Aorta (tissue), 5 donors: Measurements from ENCODE around the gene TPI1. TPM values are rescaled to one million over a fixed set of nuclear protein-coding genes. Genes with fewer than 3 reads are reported as not detected.

ENCODE experiments used
- ATAC-seq: fragments of 200-7000 bp; cut with Tn5 transposase; one replicate; pipeline ENCODE4 v1.9.1; 2022; ENCODE audit warnings: moderate library complexity; ENCODE audit not compliant: low FRiP score
- DNase-seq, 2 donors: peaks; one replicate each; pipeline ENCODE4 v3.0.0-alpha.2; 2020
- H3K27ac ChIP-seq, 2 donors: one replicate each; pipeline ENCODE4 v1.5.1; 2013; ENCODE audit warnings: low read length in 2 of 2, mild to moderate bottlenecking in 2 of 2, moderate library complexity in 2 of 2, control low read depth in 1 of 2, inconsistent platforms in 1 of 2, low read depth in 1 of 2
- H3K27me3 ChIP-seq, 2 donors: one replicate each; pipeline ENCODE4 v1.6.1; 2013; ENCODE audit warnings: control low read depth in 1 of 2, low read length in 1 of 2, mild to moderate bottlenecking in 1 of 2, moderate library complexity in 1 of 2; ENCODE audit not compliant: insufficient read depth in 2 of 2, control insufficient read depth in 1 of 2
- H3K36me3 ChIP-seq, 2 donors: one replicate each; pipeline ENCODE4 v1.6.1; 2013; ENCODE audit warnings: control low read depth in 1 of 2, low read length in 1 of 2, mild to moderate bottlenecking in 1 of 2; ENCODE audit not compliant: insufficient read depth in 2 of 2, control insufficient read depth in 1 of 2
- H3K4me1 ChIP-seq, 2 donors: one replicate each; pipeline ENCODE4 v1.6.1; 2013; ENCODE audit warnings: low read length in 2 of 2, control low read depth in 1 of 2, mild to moderate bottlenecking in 1 of 2, moderate library complexity in 1 of 2; ENCODE audit not compliant: insufficient read depth in 2 of 2, control insufficient read depth in 1 of 2
- H3K4me3 ChIP-seq, 2 donors: one replicate each; pipeline ENCODE4 v1.5.1; 2013; ENCODE audit warnings: low read length in 2 of 2, control low read depth in 1 of 2, mild to moderate bottlenecking in 1 of 2
- H3K9me3 ChIP-seq: one replicate; pipeline ENCODE4 v1.6.1; 2013; ENCODE audit warnings: mild to moderate bottlenecking, low read length; ENCODE audit not compliant: control insufficient read depth
- WGBS, 2 donors: extraction: QIAGEN DNeasy Blood & Tissue Kit; methylation state at CpG; one replicate each; pipeline ENCODE4 v1.1.7; 2013; 5-methylcytosine and 5-hydroxymethylcytosine counted together
- intact Hi-C, 2 donors: fragments of 100-400 bp; cut with DNase I; formaldehyde crosslinking; loops; one replicate each; pipeline versions ENCODE4 v1.14.2 to v1.15.0; 2022
- polyA plus RNA-seq, 2 donors: library from polyadenylated mRNA; stranded (reverse); fragments of 200-250 nt; gene quantifications; one replicate each; pipeline ENCODE4 v1.2.3, GENCODE V29; 2013
- total RNA-seq, 2 donors: library from RNA; stranded (reverse); fragmentation: NEBNext Ultra II Directional; extraction: Animal tissue kit (Norgen Biotek cat#: 25700); gene quantifications; one replicate each; pipeline ENCODE4 v1.2.1, GENCODE V29; 2021
- donor health status: healthy with polysubstance abuse.
- donor health status: Bipolar disorder and iron deficiency.
- donor health status: DM: no; HTN: no; CAD: no.
- donor health status: DM: no; HTN: no; CAD: no.
- donor health status: DM: yes; HTN: yes; CAD: no.

Gene TPI1
- total and polyA plus RNA-seq, 4 donors, result 310 to 317 (median 315) TPM

DNA sequence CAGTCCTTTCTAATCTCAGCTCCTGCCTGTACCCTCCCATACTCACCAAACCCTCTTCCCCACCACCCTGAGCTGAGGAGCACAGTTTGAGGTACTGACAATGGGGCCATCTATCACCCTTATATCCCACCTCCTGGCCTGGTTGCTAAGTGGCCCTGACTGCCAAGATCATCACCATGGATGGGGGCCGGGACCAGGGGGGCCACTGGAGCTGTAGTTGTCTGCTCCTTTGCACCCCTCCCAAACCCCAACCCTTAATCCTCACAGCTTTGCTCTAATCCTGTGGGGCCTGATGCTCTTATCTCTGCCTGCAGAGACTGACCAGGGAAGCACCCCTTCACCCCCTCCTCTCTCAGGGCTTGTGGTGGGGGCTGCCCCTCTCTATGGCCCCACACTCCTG is 27.0 kb upstream of the TPI1 start:
- Histone ChIP-seq H3K9me3 (no peaks in the 10 kb centered on the region), H3K4me1 (no peaks in the 10 kb centered on the region), H3K36me3 (peaks cover 0 to 4% of the 10 kb centered on the region in 2 donors), H3K27me3 (no peaks in the 10 kb centered on the region), H3K27ac (no peak overlapping the region), H3K4me3 (no peak overlapping the region)
- DNase-seq (peak in 1 of 2 donors; percentile 33), ATAC-seq (no peak)
- intact Hi-C loops, result no loop called here
- 45 to 46% methylated on average over 1 of the region's 1 CpG for WGBS, 2 donors

DNA sequence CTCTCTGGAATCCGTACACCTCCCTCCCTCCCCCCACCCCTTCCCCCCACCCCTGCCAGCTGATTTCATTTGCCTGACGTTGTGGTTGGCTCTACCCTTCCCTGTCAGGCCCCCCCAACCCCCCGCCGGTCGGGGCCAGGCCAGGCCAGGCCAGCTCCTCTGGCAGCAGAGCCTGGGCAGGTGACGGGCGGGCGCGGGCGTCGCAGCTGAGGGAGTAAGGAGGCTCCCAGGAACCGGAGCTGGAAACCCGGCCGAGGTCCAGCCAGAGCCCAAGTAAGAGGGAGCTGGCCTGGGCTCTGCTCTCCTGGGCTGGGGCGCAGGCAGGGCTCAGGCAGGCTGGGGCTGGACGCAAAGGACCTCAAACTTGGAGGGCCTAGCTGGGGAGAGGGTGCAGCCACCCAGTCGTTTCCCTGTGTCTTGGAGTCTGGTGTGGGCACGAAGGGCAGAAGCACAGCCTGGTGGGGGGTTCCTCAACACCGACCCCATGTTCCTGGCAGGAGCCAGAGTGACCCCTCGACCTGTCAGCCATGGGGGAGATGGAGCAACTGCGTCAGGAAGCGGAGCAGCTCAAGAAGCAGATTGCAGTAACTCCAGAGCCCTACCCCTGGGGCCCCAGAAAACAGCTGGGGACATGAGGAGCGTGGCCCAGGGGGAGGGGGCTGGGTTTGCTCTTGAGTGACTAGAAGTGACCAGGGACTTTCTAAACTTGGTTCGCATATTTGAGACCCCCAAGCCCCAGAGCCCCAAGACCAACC is 26.4 kb upstream of the TPI1 start, which contains the start of gene GNB3:
TSS of gene GNB3 (plus strand) at position 165 of the 755 bp plus-strand sequence. CDS start at position 528, 363 bp downstream.
- no peak within 1 kb of the TSS for H3K27ac ChIP-seq
- no peaks in the 10 kb centered on the region for H3K9me3 ChIP-seq
- 46 to 57% methylated on average over 22 to 24 of the region's 24 CpGs for WGBS, 2 donors
- intact Hi-C loops, result no loop called here
- H3K27me3 ChIP-seq, result no peaks in the 10 kb centered on the region
- H3K36me3 ChIP-seq, result peaks cover 0 to 4% of the 10 kb centered on the region in 2 donors
- ATAC-seq (no peak), DNase-seq (peak in 1 of 2 donors; percentile 46)
- no peaks in the 10 kb centered on the region for H3K4me1 ChIP-seq
- no peak within 1 kb of the TSS for H3K4me3 ChIP-seq

DNA sequence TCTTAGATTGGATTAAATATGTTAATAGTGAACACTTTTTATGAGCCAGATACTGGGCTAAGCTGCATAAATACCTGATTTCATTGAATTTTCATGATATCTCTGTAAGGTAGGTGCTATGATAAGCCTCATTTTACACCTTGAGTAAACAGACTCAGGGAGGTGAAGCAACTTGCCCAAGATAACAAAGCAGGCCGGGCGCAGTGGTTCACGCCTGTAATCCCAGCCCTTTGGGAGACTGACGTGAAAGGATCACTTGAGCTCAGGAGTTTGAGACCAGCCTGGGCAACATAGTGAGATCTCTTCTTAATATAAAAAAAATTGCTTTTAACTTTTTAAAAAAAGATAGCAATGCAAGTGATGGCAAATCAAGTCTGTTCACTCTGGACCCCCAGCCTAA is 25.3 kb upstream of the TPI1 start:
- 85 to 92% methylated on average over 4 of the region's 4 CpGs for WGBS, 2 donors
- intact Hi-C loops, result no loop called here
- Histone ChIP-seq H3K4me1 (no peaks in the 10 kb centered on the region), H3K27me3 (no peaks in the 10 kb centered on the region), H3K36me3 (peaks cover 0 to 4% of the 10 kb centered on the region in 2 donors), H3K9me3 (no peaks in the 10 kb centered on the region), H3K27ac (no peak overlapping the region), H3K4me3 (no peak overlapping the region)
- DNase-seq (no peak), ATAC-seq (no peak)

DNA sequence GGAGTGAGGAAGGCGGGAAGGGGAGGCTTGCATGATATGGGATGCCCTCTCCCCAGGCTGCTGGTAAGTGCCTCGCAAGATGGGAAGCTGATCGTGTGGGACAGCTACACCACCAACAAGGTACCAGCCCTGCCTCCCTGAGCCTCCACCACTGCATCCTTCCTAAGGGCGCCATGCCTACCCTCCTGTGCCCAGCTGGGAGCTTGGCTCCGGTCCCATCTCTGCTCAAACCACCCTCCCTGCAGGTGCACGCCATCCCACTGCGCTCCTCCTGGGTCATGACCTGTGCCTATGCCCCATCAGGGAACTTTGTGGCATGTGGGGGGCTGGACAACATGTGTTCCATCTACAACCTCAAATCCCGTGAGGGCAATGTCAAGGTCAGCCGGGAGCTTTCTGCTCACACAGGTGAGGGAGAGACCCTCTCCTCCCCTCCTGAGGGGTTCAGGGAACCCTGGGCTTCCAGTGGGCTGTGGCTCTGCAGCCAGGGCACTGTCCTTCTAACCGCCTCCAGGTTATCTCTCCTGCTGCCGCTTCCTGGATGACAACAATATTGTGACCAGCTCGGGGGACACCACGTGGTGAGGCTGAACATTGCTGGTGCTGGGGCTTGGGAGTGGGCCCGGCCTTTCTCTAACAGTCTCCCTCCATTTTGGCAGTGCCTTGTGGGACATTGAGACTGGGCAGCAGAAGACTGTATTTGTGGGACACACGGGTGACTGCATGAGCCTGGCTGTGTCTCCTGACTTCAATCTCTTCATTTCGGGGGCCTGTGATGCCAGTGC is 24.0 kb upstream of the TPI1 start:
- Histone ChIP-seq H3K9me3 (no peaks in the 10 kb centered on the region), H3K27ac (no peak overlapping the region), H3K36me3 (peaks cover 0 to 4% of the 10 kb centered on the region in 2 donors), H3K27me3 (no peaks in the 10 kb centered on the region), H3K4me3 (no peak overlapping the region), H3K4me1 (no peaks in the 10 kb centered on the region)
- DNase-seq (peak in 1 of 2 donors; percentile 45), ATAC-seq (no peak)
- 68 to 72% methylated on average over 14 to 16 of the region's 16 CpGs for WGBS, 2 donors
- intact Hi-C loops, result no loop called here

DNA sequence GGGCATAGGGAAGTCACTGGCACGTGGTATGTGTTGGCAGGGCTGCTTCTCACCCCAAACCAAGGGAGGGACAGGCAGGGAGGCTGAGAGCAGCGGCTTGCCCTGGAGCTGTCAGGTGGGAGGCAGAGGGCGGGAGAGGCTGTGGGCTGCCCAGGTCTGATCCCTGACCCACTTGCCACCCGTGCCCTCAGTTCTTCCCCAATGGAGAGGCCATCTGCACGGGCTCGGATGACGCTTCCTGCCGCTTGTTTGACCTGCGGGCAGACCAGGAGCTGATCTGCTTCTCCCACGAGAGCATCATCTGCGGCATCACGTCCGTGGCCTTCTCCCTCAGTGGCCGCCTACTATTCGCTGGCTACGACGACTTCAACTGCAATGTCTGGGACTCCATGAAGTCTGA is 21.9 kb upstream of the TPI1 start:
- no peak overlapping the region for H3K27ac ChIP-seq
- H3K27me3 ChIP-seq, result no peaks in the 10 kb centered on the region
- H3K36me3 ChIP-seq, result no peaks in the 10 kb centered on the region
- no peak overlapping the region for H3K4me3 ChIP-seq
- DNase-seq, result peak in 1 of 2 donors; percentile 42
- ATAC-seq, result no peak
- intact Hi-C loops, result no loop called here
- H3K4me1 ChIP-seq, result no peaks in the 10 kb centered on the region
- WGBS, 2 donors, result 86 to 89% methylated on average over 15 to 17 of the region's 17 CpGs
- H3K9me3 ChIP-seq, result no peaks in the 10 kb centered on the region

DNA sequence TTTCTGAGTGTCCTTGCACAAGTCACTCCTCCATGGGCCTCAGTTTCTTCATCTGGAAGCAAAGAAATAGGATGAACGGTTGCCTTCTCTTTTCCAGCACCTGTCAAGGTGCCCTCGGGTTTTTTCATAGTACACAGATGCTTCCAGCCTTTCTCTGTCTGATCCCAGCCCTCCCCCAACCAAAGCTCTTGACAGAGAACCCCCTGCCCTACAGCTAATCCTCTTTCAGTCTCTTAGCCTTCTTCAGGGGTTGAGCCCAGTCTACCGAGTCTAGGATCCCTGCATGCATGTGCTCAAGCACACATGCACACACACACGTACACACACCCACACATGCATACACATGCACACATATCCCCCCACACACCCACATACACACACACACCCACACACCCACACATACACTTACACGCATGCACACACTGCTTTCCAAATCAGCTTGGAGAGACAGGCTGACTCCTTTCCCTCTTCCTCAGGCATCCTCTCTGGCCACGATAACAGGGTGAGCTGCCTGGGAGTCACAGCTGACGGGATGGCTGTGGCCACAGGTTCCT is 20.9 kb upstream of the TPI1 start:
- no peak overlapping the region for H3K27ac ChIP-seq
- WGBS, 2 donors, result 83 to 85% methylated on average over 7 of the region's 7 CpGs
- no peak for ATAC-seq
- intact Hi-C loops, result no loop called here
- H3K4me3 ChIP-seq, result no peak overlapping the region
- no peaks in the 10 kb centered on the region for H3K9me3 ChIP-seq
- peak in 1 of 2 donors; percentile 41 for DNase-seq
- no peaks in the 10 kb centered on the region for H3K4me1 ChIP-seq
- no peaks in the 10 kb centered on the region for H3K36me3 ChIP-seq
- no peaks in the 10 kb centered on the region for H3K27me3 ChIP-seq

DNA sequence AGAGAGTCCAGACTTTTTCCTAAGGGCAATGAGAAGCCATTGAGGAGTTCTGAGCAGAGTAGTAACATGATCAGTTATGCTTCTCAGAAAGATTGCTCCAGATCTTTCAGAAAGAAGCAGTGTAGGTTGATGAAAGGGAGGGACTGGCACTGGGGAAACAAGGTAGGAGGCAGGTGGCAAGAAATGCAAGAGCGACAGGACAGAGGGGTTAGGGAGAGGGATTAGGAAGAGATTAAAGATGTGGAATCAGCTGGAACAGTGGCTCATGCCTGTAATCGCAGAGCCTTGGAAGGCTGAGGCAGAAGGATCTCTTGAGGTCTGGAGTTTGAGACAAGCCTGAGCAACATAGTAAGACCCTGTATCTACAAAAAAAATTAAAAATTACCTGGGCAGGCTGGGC is 19.7 kb upstream of the TPI1 start:
- Histone ChIP-seq H3K27ac (no peak overlapping the region), H3K36me3 (no peaks in the 10 kb centered on the region), H3K9me3 (no peaks in the 10 kb centered on the region), H3K4me1 (no peaks in the 10 kb centered on the region), H3K4me3 (no peak overlapping the region), H3K27me3 (no peaks in the 10 kb centered on the region)
- ATAC-seq, result no peak
- WGBS, 2 donors, result 92 to 95% methylated on average over 2 of the region's 2 CpGs
- intact Hi-C loops, result no loop called here
- no peak for DNase-seq

DNA sequence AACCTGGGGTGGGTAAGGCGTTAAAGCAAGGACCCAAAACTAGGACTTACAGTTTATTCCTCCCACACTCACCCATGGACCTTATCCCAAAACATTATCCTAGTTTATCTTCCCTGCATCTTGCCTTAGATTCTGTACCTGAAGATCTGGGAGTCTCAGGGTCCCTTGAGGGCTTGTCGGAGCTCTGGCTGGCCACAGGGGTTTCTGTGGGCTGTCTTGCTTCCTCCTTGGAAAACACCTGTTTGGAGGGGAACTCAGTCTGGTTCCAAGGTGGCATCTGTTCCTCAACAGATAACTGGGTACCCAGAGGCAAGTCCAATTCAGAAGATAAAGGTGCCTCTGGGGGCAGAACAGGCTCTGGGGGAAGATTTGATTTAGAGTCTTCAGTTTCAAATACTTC is 17.9 kb upstream of the TPI1 start:
- intact Hi-C loops, result no loop called here

More for the DNA sequence above, 17.9 kb upstream of the TPI1 start:
- H3K9me3 ChIP-seq, result no peaks in the 10 kb centered on the region
- no peak overlapping the region for H3K4me3 ChIP-seq
- no peak for ATAC-seq
- no peak overlapping the region for H3K27ac ChIP-seq
- H3K36me3 ChIP-seq, result no peaks in the 10 kb centered on the region
- DNase-seq, result no peak
- H3K4me1 ChIP-seq, result no peaks in the 10 kb centered on the region
- WGBS, 2 donors, result 81 to 88% methylated on average over 2 of the region's 2 CpGs
- no peaks in the 10 kb centered on the region for H3K27me3 ChIP-seq
